ENCODE data around the gene LRRC9.
"Not testable (repeated sequence)": the region's sequence is repeated elsewhere in the genome, so short reads cannot be mapped to it uniquely, and the experiment has no call there.

LRRC9 gene

DNA sequence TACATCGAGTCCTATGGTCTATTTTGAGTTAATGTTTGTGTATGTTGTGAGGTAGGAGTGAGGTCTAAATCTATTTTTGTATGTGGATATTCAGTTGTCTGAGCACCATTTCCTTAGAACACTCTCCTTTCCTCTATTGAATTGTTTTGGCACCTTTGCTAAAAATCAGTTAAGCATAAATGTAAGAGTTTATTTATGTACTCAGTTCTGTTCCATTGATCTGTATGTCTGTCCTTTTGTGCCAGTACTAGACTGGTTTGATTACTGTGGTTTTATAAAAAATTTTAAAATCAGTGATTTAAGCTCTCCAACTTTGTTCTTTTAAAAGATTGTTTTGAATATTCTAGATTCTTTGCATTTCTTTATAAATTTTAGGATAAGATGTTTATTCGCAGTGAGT lies 101.7 kb downstream of the LRRC9 start:
- H3K27me3 ChIP-seq (ENCODE audit: insufficient read depth, low read length), result no peaks in the 10 kb centered on the region
- no peak overlapping the region for H3K4me3 ChIP-seq (ENCODE audit: low read length)
- H2AFZ ChIP-seq (ENCODE audit: low read depth, low read length), result no peak overlapping the region
- H3K36me3 ChIP-seq (ENCODE audit: insufficient read depth, low read length), result no peaks in the 10 kb centered on the region
- H3K9me3 ChIP-seq (ENCODE audit: low read length), result no peaks in the 10 kb centered on the region
- no peaks in the 10 kb centered on the region for H3K4me1 ChIP-seq (ENCODE audit: insufficient read depth, low read length)

- Histone ChIP-seq H3K27me3 (ENCODE audit: insufficient read depth, low read length) (no peaks in the 10 kb centered on the region), H3K4me1 (ENCODE audit: insufficient read depth, low read length) (no peaks in the 10 kb centered on the region)
Observed at GRCh38 chr14:60025571-60025970, 105.6 kb downstream of the LRRC9 start.

DNA sequence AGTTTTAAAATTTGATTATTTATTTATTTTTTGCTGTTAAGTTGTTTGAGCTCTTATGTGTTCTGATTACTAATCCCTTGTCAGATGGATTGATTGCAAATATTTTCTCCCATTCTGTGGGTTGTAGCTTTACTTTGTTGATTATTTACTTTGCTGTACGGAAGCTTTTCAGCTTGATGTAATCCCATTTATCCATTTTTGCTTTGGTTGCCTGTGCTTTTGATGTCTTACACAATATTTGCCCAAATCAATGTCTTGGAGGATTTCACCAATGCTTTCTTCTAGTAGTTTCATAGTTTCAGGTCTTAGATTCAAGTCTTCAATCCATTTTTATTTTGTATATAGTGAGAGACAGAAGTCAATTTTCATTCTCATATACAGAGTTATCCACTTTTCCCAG lies 115.2 kb downstream of the LRRC9 start:
- H2AFZ ChIP-seq (ENCODE audit: low read depth, low read length), result no peak overlapping the region
- no peaks in the 10 kb centered on the region for H3K4me1 ChIP-seq (ENCODE audit: insufficient read depth, low read length)
- no peaks in the 10 kb centered on the region for H3K36me3 ChIP-seq (ENCODE audit: insufficient read depth, low read length)
- H3K27me3 ChIP-seq (ENCODE audit: insufficient read depth, low read length), result no peaks in the 10 kb centered on the region
- no peak overlapping the region for H3K4me3 ChIP-seq (ENCODE audit: low read length)
- no peaks in the 10 kb centered on the region for H3K9me3 ChIP-seq (ENCODE audit: low read length)

More at GRCh38 chr14:60025571-60025970, 105.6 kb downstream of the LRRC9 start:
- H3K9me3 ChIP-seq (ENCODE audit: low read length), result no peaks in the 10 kb centered on the region
- no peak overlapping the region for H3K4me3 ChIP-seq (ENCODE audit: low read length)
- no peak overlapping the region for H2AFZ ChIP-seq (ENCODE audit: low read depth, low read length)
- H3K36me3 ChIP-seq (ENCODE audit: insufficient read depth, low read length), result no peaks in the 10 kb centered on the region

- not testable (repeated sequence) for H3K36me3 ChIP-seq (ENCODE audit: insufficient read depth, low read length); H3K4me3 ChIP-seq (ENCODE audit: low read length); H3K4me1 ChIP-seq (ENCODE audit: insufficient read depth, low read length); H3K9me3 ChIP-seq (ENCODE audit: low read length); H2AFZ ChIP-seq (ENCODE audit: low read depth, low read length); H3K27me3 ChIP-seq (ENCODE audit: insufficient read depth, low read length)
Observed at GRCh38 chr14:60047976-60048375, 128.0 kb downstream of the LRRC9 start.

DNA sequence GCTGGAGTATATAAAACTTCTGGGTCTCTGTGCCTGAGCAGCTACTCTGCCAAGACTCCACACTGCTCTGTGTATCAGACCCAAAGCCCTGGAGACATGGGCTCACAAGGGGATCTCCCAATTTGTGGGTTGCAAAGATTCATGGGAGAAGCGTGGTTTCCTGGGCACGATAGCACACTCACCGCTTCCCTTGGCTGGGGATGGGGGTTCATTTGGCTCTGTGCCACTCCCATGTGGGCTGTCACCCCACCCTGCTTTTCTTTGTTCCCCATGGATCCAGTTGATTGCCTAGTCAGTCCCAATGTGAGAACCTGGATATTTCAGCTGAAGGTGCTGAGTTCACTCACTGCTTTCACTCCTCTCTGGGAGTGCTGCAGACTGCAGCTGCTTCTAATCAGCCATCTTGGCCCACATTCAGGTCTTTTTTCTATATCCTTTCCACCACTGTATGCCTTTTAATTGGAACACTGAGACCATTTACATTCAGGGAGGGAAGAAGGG lies 131.8 kb downstream of the LRRC9 start:
- Histone ChIP-seq H3K4me3 (ENCODE audit: low read length) (no peak overlapping the region), H3K4me1 (ENCODE audit: insufficient read depth, low read length) (no peaks in the 10 kb centered on the region), H3K36me3 (ENCODE audit: insufficient read depth, low read length) (no peaks in the 10 kb centered on the region), H3K27me3 (ENCODE audit: insufficient read depth, low read length) (no peaks in the 10 kb centered on the region), H3K9me3 (ENCODE audit: low read length) (no peaks in the 10 kb centered on the region), H2AFZ (ENCODE audit: low read depth, low read length) (no peak overlapping the region)

DNA sequence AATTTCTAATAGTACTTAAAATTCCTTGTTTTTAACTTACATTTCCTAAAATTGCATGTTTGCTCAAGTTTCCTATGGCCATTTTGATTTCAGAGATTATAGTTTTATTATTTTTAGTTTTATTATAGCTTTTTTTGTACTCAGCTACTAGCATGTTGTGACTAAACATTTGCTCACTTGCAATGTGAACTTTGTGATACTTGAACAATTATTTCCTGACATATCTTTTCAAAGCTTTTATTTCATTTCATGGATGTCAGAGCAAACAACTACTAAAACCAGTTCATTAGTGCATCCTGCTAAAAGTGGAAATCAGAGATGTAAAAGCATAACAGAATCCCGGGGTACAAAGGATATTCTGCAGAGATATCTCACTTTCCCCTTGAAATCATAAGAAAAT lies 138.1 kb downstream of the LRRC9 start:
- Histone ChIP-seq H3K36me3 (ENCODE audit: insufficient read depth, low read length) (no peaks in the 10 kb centered on the region), H3K27me3 (ENCODE audit: insufficient read depth, low read length) (no peaks in the 10 kb centered on the region), H3K4me1 (ENCODE audit: insufficient read depth, low read length) (no peaks in the 10 kb centered on the region), H2AFZ (ENCODE audit: low read depth, low read length) (no peak overlapping the region), H3K4me3 (ENCODE audit: low read length) (no peak overlapping the region), H3K9me3 (ENCODE audit: low read length) (no peaks in the 10 kb centered on the region)

DNA sequence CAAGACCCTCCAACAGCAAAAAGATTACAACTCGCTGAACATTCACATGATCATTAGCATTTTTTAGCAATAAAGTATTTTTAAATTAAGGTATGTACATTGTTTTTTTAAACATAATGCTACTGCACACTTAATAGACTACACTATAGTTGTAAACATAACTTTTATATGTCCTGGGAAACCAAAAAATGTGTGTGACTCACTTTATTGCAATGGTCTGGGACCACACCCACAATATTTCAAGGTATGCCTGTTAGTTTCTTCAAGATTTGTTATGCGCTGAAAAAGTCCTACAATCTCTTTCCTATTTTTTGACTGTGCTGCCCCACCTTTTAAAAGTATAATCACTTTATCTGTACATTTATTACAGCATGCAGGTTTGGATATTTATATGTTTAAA lies 141.4 kb downstream of the LRRC9 start:
- Histone ChIP-seq H3K9me3 (ENCODE audit: low read length) (no peaks in the 10 kb centered on the region), H2AFZ (ENCODE audit: low read depth, low read length) (no peak overlapping the region), H3K4me1 (ENCODE audit: insufficient read depth, low read length) (no peaks in the 10 kb centered on the region), H3K36me3 (ENCODE audit: insufficient read depth, low read length) (no peaks in the 10 kb centered on the region), H3K27me3 (ENCODE audit: insufficient read depth, low read length) (no peaks in the 10 kb centered on the region), H3K4me3 (ENCODE audit: low read length) (no peak overlapping the region)

GRCh38 chr14:60064491-60065072 lies 144.6 kb downstream of the LRRC9 start:
- H3K4me3 ChIP-seq (ENCODE audit: low read length), result no peak overlapping the region
- no peaks in the 10 kb centered on the region for H3K27me3 ChIP-seq (ENCODE audit: insufficient read depth, low read length)
- H3K9me3 ChIP-seq (ENCODE audit: low read length), result no peaks in the 10 kb centered on the region
- no peak overlapping the region for H2AFZ ChIP-seq (ENCODE audit: low read depth, low read length)
- peaks cover 6% of the 10 kb centered on the region for H3K4me1 ChIP-seq (ENCODE audit: insufficient read depth, low read length)
- no peaks in the 10 kb centered on the region for H3K36me3 ChIP-seq (ENCODE audit: insufficient read depth, low read length)

DNA sequence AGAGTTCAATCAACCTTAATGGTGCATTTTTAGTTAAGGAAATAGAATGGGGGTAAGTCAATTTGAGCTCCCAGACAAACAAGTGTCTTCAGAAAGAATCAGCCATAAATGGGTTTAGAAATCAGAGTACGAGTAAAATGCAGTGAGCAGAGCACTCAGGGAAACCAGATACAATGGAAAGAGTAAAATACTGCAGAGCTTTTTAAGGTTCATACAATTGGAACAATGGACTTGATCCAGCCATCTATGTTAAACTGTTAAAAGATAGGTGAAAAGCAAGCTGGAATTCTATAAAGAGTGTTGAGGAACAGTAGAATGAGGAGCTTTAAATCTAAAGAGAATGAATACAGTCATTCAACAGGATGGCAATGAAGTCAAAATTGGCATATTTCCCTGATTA lies 147.9 kb downstream of the LRRC9 start:
- no peak overlapping the region for H3K4me3 ChIP-seq (ENCODE audit: low read length)
- no peaks in the 10 kb centered on the region for H3K27me3 ChIP-seq (ENCODE audit: insufficient read depth, low read length)
- H3K36me3 ChIP-seq (ENCODE audit: insufficient read depth, low read length), result no peaks in the 10 kb centered on the region
- no peak overlapping the region for H2AFZ ChIP-seq (ENCODE audit: low read depth, low read length)
- H3K9me3 ChIP-seq (ENCODE audit: low read length), result no peaks in the 10 kb centered on the region
- peaks cover 6% of the 10 kb centered on the region for H3K4me1 ChIP-seq (ENCODE audit: insufficient read depth, low read length)

DNA sequence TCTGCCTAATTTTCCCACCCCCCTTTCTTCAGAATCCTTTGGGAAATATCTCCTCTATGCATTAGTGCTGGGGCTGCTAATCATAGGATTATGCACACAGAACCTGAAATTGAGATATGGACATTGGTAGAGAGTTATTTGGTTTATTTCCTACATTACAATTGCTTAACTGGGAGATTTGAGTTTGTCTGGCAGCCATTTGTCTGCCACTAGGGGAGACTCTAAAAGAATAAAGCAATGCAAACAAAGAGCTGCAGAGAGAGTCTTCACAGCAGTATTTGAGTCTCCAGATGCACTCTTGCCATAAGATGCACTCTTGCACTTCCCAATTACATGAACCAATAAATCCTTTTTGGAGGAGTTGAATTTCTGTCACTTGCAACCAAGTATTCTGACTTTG lies 159.8 kb downstream of the LRRC9 start:
- Histone ChIP-seq H3K36me3 (ENCODE audit: insufficient read depth, low read length) (no peaks in the 10 kb centered on the region), H2AFZ (ENCODE audit: low read depth, low read length) (no peak overlapping the region), H3K27me3 (ENCODE audit: insufficient read depth, low read length) (no peaks in the 10 kb centered on the region), H3K4me3 (ENCODE audit: low read length) (no peak overlapping the region), H3K4me1 (ENCODE audit: insufficient read depth, low read length) (peaks cover 3% of the 10 kb centered on the region), H3K9me3 (ENCODE audit: low read length) (no peaks in the 10 kb centered on the region)

DNA sequence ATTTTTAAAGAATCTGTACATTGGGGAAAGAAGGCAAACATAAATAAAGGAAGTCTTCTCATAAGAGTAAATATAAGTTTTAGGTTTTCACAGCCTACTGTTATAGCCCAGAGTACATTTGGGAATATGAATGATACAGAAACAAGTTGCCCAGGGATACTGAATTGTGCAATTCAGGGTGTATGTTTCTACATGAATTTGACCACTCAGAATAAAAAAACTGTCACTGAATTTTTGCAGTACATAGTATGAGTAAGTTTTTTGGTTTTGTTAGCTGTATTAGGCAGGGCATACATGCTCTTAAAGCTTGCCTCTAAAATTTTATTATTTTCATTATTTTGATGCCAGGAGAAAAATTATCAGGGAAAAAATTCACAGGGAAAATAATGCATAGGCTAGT lies 165.1 kb downstream of the LRRC9 start:
- Histone ChIP-seq H2AFZ (ENCODE audit: low read depth, low read length) (no peak overlapping the region), H3K4me1 (ENCODE audit: insufficient read depth, low read length) (no peaks in the 10 kb centered on the region), H3K27me3 (ENCODE audit: insufficient read depth, low read length) (no peaks in the 10 kb centered on the region), H3K36me3 (ENCODE audit: insufficient read depth, low read length) (no peaks in the 10 kb centered on the region), H3K4me3 (ENCODE audit: low read length) (no peak overlapping the region), H3K9me3 (ENCODE audit: low read length) (no peaks in the 10 kb centered on the region)

GRCh38 chr14:60085693-60086092 lies 165.7 kb downstream of the LRRC9 start:
- H3K4me1 ChIP-seq (ENCODE audit: insufficient read depth, low read length), result no peaks in the 10 kb centered on the region
- H3K27me3 ChIP-seq (ENCODE audit: insufficient read depth, low read length), result no peaks in the 10 kb centered on the region
- no peak overlapping the region for H3K4me3 ChIP-seq (ENCODE audit: low read length)
- H3K9me3 ChIP-seq (ENCODE audit: low read length), result no peaks in the 10 kb centered on the region
- H3K36me3 ChIP-seq (ENCODE audit: insufficient read depth, low read length), result no peaks in the 10 kb centered on the region
- no peak overlapping the region for H2AFZ ChIP-seq (ENCODE audit: low read depth, low read length)

- H3K4me3 ChIP-seq (ENCODE audit: low read length), result no peak overlapping the region
- no peaks in the 10 kb centered on the region for H3K9me3 ChIP-seq (ENCODE audit: low read length)
- no peaks in the 10 kb centered on the region for H3K4me1 ChIP-seq (ENCODE audit: insufficient read depth, low read length)
- H2AFZ ChIP-seq (ENCODE audit: low read depth, low read length), result no peak overlapping the region
- H3K27me3 ChIP-seq (ENCODE audit: insufficient read depth, low read length), result no peaks in the 10 kb centered on the region
- H3K36me3 ChIP-seq (ENCODE audit: insufficient read depth, low read length), result no peaks in the 10 kb centered on the region
Observed at GRCh38 chr14:60087668-60088067, 167.7 kb downstream of the LRRC9 start.

DNA sequence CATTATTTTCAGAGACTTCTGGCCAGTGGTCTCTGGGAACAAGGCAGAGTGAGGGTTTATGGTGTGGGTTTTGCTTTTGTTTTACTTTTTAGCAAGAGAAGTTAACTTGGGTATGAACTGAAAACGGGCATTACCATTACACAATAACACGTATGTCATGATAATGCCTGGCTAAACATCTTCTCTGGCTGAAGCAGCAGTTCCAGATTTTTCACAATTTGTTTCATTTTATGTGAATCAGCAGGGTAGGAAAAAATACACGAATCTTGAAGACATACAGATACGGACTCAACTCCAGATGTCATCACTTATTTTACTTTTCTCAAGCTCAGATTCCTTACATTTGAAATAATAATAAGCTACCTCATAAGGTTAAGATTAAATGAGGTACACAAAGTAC lies 169.3 kb downstream of the LRRC9 start:
- no peaks in the 10 kb centered on the region for H3K27me3 ChIP-seq (ENCODE audit: insufficient read depth, low read length)
- peaks cover under 1% of the 10 kb centered on the region for H3K36me3 ChIP-seq (ENCODE audit: insufficient read depth, low read length)
- H2AFZ ChIP-seq (ENCODE audit: low read depth, low read length), result no peak overlapping the region
- H3K9me3 ChIP-seq (ENCODE audit: low read length), result no peaks in the 10 kb centered on the region
- H3K4me3 ChIP-seq (ENCODE audit: low read length), result no peak overlapping the region
- peaks cover 6% of the 10 kb centered on the region for H3K4me1 ChIP-seq (ENCODE audit: insufficient read depth, low read length)

All from neuron (in vitro differentiated cells).